ENCODE measurements around the gene FGFBP2.

The FGFBP2 gene

DNA sequence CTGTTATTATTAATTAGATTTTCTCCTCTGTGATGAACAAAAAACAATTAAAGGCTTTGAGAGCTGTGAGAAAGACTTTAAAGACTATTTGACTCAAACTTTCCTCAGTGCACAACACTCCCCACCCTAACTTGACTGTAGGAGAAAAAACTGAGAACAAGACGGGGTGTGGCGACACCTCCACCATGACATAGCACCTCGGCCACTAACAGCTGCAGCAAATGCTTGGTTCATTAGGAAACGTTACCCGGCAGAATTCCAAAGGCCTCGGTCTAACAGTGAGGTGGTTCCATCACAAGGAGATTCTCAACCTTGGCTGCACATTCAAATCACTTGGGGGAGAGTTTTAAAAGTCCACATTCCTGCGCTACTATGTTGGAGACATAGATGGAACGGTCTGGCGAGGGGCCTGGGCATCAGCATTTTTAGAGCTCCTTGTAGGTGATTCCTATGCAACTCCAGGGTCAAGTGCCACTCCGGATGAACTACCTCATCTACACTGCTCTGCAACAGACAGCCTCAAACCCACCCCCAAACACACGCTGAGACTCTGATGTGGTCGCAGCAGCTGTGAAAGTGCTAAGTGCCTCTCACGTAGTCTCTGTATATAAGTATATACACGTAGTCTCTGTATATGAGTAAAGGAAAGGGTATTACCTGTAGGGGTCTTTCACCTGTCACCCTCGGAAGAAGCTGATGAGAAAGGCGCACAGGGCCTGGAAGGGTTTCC is 1.0 kb downstream of the FGFBP2 start:
- TF ChIP-seq, protein P1, sequence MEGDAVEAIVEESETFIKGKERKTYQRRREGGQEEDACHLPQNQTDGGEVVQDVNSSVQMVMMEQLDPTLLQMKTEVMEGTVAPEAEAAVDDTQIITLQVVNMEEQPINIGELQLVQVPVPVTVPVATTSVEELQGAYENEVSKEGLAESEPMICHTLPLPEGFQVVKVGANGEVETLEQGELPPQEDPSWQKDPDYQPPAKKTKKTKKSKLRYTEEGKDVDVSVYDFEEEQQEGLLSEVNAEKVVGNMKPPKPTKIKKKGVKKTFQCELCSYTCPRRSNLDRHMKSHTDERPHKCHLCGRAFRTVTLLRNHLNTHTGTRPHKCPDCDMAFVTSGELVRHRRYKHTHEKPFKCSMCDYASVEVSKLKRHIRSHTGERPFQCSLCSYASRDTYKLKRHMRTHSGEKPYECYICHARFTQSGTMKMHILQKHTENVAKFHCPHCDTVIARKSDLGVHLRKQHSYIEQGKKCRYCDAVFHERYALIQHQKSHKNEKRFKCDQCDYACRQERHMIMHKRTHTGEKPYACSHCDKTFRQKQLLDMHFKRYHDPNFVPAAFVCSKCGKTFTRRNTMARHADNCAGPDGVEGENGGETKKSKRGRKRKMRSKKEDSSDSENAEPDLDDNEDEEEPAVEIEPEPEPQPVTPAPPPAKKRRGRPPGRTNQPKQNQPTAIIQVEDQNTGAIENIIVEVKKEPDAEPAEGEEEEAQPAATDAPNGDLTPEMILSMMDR (conservative IDR thresholded peaks at IDR 0.05; ENCODE audit: control insufficient read depth, insufficient read depth, low read depth, low read length), result no peak
- no peak for DNase-seq (ENCODE audit: low read depth)
- no peak overlapping the region for H3K4me3 ChIP-seq (ENCODE audit: control insufficient read depth, low read depth, low read length)

DNA sequence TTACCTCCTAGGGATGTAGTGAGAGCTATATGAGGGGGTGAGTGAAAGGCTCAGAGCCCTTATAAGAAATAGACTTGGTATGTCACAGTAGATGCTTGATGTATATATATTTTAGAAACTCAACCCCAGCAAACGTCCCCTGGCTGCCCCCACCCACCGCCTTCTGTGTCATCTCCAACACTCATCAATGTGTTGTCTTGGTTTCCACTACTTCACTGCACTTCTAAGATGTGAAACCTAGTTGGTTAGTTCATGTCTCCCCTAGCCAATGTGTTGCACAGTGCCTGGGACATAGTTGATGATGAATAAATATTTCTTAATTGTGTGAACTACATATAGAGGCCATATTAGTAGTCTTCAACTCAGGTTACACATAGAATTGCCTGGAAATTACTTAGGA is 4.4 kb downstream of the FGFBP2 start:
- DNase-seq (ENCODE audit: low read depth), result no peak
- H3K4me3 ChIP-seq (ENCODE audit: control insufficient read depth, low read depth, low read length), result no peak overlapping the region

DNA sequence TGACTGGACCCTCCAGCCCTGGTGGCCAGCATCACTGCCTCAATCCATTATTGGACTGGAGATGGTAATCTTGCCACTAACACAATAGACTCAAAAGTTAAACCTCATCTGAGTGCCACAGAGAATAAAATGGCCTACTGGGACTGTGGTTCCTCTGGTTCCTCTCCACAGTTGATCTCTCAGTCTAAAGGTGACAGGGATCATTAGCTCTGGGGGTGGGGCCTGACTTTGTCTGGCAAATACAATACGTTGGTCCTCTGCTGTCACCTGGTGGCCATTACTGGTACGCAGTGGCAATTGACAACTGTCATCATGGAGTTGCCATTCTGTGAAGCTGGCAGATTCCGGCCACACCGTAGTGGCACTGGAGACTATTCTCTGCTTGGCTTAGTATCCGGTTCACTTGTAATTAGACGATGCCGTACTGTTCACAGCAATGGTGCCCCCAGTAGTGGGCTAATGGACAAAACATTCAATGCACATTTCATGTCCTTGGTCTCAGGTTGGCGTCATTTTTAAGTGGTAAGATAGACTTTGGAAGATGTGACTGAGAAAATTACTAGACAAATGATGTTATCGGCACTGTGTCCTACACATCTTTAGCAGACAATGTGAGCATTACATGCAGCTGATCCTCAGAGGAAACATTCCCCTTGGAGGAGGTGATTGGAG is 6.7 kb downstream of the FGFBP2 start:
- TF ChIP-seq, protein P1 (conservative IDR thresholded peaks at IDR 0.05; ENCODE audit: control insufficient read depth, insufficient read depth, low read depth, low read length), result peak; percentile 99
- DNase-seq (ENCODE audit: low read depth), result peak; percentile 70
- H3K4me3 ChIP-seq (ENCODE audit: control insufficient read depth, low read depth, low read length), result no peak overlapping the region

More for the DNA sequence above, 4.4 kb downstream of the FGFBP2 start:
- TF ChIP-seq, protein P1 (conservative IDR thresholded peaks at IDR 0.05; ENCODE audit: control insufficient read depth, insufficient read depth, low read depth, low read length), result no peak

DNA sequence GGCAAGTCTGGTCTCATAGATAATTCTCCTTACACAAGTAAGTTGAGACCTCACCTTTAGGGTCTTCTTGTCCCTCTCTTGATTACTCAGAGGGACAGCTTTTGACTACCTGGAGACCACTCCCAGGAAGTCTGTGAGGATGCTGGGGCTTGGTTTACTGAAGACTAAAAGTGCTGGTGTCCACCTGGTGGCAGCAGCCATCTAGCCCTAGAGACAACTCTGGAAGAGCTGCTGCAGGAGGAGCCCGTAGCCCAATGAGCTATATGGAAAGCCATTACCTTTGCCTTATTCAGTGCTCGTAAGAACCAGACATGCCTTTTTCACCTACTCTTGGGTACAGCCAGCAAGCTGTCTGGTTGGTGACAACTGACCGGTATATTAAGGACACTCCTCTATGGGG is 7.3 kb downstream of the FGFBP2 start:
- H3K4me3 ChIP-seq (ENCODE audit: control insufficient read depth, low read depth, low read length), result no peak overlapping the region
- TF ChIP-seq, protein P1 (conservative IDR thresholded peaks at IDR 0.05; ENCODE audit: control insufficient read depth, insufficient read depth, low read depth, low read length), result peak; percentile 39
- peak; percentile 17 for DNase-seq (ENCODE audit: low read depth)

DNA sequence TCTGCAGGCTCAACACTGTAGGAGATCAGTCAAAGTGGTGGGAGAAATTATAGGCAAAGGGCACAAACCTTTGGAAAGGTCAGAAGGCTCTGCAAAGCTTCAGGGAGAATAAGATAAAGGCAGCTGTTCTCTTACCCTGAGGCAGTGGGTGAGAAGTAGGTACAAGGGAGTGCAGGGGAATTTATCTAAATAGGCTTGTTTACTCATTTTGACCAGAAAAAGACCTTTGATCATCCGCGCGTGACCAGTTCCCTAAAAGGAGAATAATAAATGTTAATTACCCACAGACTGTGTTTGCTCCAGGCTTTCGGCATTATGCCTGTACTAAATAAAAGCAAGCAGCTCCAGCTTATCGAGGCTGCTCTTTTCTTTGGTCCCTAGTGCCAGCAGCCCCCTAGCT is 9.3 kb downstream of the FGFBP2 start:
- no peak overlapping the region for H3K4me3 ChIP-seq (ENCODE audit: control insufficient read depth, low read depth, low read length)
- TF ChIP-seq, protein P1 (conservative IDR thresholded peaks at IDR 0.05; ENCODE audit: control insufficient read depth, insufficient read depth, low read depth, low read length), result no peak
- no peak for DNase-seq (ENCODE audit: low read depth)

DNA sequence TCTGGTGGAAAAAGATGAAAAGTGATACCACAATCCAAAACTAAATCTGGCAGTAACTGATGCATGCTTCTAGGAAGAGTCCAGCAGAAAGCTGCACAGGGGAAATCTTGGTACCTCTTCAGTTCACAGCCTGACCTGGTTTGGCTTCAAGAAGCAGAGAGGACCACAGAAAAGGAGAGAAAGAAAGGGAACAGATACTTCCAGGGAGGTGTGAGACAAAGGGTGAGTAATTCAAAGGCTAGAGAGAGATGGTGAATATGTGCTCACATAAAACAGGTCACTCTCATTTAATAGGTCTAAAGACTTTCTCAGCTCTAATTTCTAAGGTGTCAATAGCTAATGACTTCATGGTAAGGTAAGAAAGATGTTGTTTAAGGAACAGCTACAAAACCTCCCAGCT is 11.2 kb downstream of the FGFBP2 start:
- DNase-seq (ENCODE audit: low read depth), result no peak
- TF ChIP-seq, protein P1 (conservative IDR thresholded peaks at IDR 0.05; ENCODE audit: control insufficient read depth, insufficient read depth, low read depth, low read length), result no peak
- H3K4me3 ChIP-seq (ENCODE audit: control insufficient read depth, low read depth, low read length), result no peak overlapping the region

All from fibroblast of mammary gland (primary cell).